Panc1 (cell line): ENCODE measurements around the gene SYNM. TPM values are rescaled to one million over a fixed set of nuclear protein-coding genes. Genes with fewer than 3 reads are reported as not detected.

ENCODE experiments used
- ATAC-seq: fragments of 200-7000 bp; cut with Tn5 transposase; 2 replicates; pipeline ENCODE4 v1.9.1; 2020; ENCODE audit warnings: mild to moderate bottlenecking, moderate library complexity
- BruUV-seq: library from RNA; stranded (reverse); fragments of 400-500 nt; replicated peaks from 2 replicates; lab custom pipeline; 2021; lab: Mats Ljungman, UMichigan
- CTCF ChIA-PET: fragments of 300-600 bp; sonication (Branson Sonifier 250); formaldehyde crosslinking; loops from one replicate; lab custom pipeline; 2022; ENCODE audit warnings: antibody characterized with exemption; lab: Charles Lee
- POLR2A ChIA-PET: fragments of 300-600 bp; sonication (Branson Sonifier 250); formaldehyde crosslinking; loops from one replicate; lab custom pipeline; 2022; ENCODE audit warnings: antibody characterized with exemption; lab: Charles Lee
- DNase-seq: peaks from one replicate; pipeline ENCODE4 v3.0.0-alpha.2; 2010; ENCODE audit warnings: low read depth, low spot score
- H3K27ac ChIP-seq: 2 replicates; pipeline ENCODE4 v1.5.1; 2011; ENCODE audit warnings: mild to moderate bottlenecking, low read length, inconsistent platforms
- H3K27me3 ChIP-seq: fragments of 200-500 bp; sonication (Bioruptor generic); 2 replicates; pipeline ENCODE4 v1.6.0; 2014; ENCODE audit warnings: low read length, inconsistent platforms; ENCODE audit not compliant: control insufficient read depth, insufficient read depth
- H3K36me3 ChIP-seq: fragments of 200-500 bp; sonication (Bioruptor generic); 2 replicates; pipeline ENCODE4 v1.5.1; 2014; ENCODE audit warnings: inconsistent platforms, mild to moderate bottlenecking, low read length, moderate library complexity; ENCODE audit not compliant: control insufficient read depth, insufficient read depth
- H3K4me1 ChIP-seq: 2 replicates; pipeline ENCODE4 v1.5.1; 2011; ENCODE audit warnings: inconsistent platforms, mild to moderate bottlenecking, low read length, moderate library complexity; ENCODE audit not compliant: control insufficient read depth, insufficient read depth
- H3K4me3 ChIP-seq, 2 experiments: 2 replicates each; pipeline ENCODE4 v1.5.1; 2011 to 2012; ENCODE audit warnings: low read depth in 2 of 2, low read length in 2 of 2, mild to moderate bottlenecking in 2 of 2, inconsistent platforms in 1 of 2, moderate library complexity in 1 of 2
- H3K9me3 ChIP-seq: fragments of 200-500 bp; sonication (Bioruptor generic); 2 replicates; pipeline ENCODE4 v1.5.1; 2014; ENCODE audit warnings: low read depth, mild to moderate bottlenecking, inconsistent platforms, low read length, moderate library complexity; ENCODE audit not compliant: control insufficient read depth, insufficient read depth
- CTCF ChIP-seq: fragments of 450-650 bp; IDR thresholded peaks from 2 replicates; pipeline ENCODE4 v1.5.1; 2017; ENCODE audit warnings: mild to moderate bottlenecking
- POLR2AphosphoS5 ChIP-seq: IDR thresholded peaks from 2 replicates; pipeline ENCODE4 v1.6.1; 2012; ENCODE audit warnings: mild to moderate bottlenecking, low read depth, low read length, moderate library complexity
- SIN3A ChIP-seq: IDR thresholded peaks from 2 replicates; pipeline ENCODE4 v1.6.1; 2012; ENCODE audit warnings: low read depth, mild to moderate bottlenecking, low read length, moderate library complexity, borderline replicate concordance; ENCODE audit not compliant: insufficient read depth
- TCF7L2 ChIP-seq: IDR thresholded peaks from 2 replicates; pipeline ENCODE4 v1.6.1; 2011; ENCODE audit warnings: mild to moderate bottlenecking, low read depth, low read length, inconsistent platforms
- in situ Hi-C: cut with HindIII; loops from 2 replicates; pipeline ENCODE4 v1.10.0; 2016; ENCODE audit warnings: low sequenced_read_pairs, low pct_unique_long_range_greater_than_20kb
- intact Hi-C: fragments of 100-400 bp; cut with micrococcal nuclease; formaldehyde crosslinking; loops from one replicate; pipeline ENCODE4 v1.10.0; 2022; ENCODE audit not compliant: unreplicated experiment
- total RNA-seq: library from RNA; stranded (reverse); gene quantifications from one replicate; pipeline ENCODE4 v1.2.1, GENCODE V29; 2021; ENCODE audit not compliant: unreplicated experiment
- TF ChIP-seq, protein P1 (sequence below), 2 experiments: IDR thresholded peaks; 2 replicates each; pipeline ENCODE4 v1.6.1; 2011 to 2012; ENCODE audit warnings: low read depth in 2 of 2, control low read depth in 1 of 2, low read length in 1 of 2, mild to moderate bottlenecking in 1 of 2, moderate library complexity in 1 of 2; ENCODE audit not compliant: insufficient read depth in 1 of 2

SYNM gene
- total RNA-seq, 1 experiment from 2014 or later: 38.9 TPM

DNA sequence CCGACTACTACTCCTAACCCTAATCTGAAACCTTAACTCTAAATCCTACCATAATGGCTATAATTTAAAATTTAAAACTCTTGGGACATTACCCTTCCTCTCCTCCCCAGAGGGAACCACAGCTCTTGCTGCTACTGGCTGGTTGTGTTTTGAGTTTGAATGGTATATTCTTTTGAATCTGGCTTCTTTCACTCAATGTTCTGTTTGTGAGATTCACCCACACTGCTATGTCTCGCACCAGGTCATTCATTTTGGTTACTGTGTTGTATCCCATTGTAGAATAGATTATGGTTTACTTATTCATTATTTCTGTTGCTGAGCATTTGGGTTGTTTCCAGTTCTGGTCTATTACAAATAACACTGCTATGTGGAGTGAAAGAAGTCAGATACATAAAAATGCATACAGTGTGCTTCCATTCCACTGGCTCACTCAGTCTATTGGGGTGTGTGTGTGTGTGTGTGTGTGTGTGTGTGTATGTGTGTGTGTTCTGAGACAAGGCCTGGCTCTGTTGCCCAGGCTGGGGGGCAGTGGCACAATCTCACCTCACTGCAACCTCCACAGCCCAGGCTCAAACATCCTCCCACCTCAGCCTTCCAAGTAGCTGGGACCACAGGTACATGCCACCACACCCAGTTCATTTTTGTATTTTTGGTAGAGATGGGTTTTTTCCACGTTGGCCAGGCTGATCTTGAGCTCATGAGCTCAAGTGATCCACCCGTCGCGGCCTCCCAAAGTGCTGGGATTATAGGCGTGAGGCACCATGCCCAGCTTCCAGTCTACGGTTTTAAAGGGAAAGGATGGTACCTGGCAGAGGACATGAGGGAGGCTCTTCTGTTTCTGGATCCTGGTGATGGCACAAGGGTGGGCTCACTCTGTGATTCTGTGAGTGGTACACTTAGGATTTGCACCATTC, 19.2 kb upstream of the SYNM start:
- Histone ChIP-seq H3K27ac (no peak overlapping the region), H3K36me3 (no peaks in the 10 kb centered on the region), H3K4me1 (no peaks in the 10 kb centered on the region), H3K9me3 (peaks cover 6% of the 10 kb centered on the region; the same call in 1 of the 2 replicates), H3K27me3 (no peaks in the 10 kb centered on the region), H3K4me3 (no peak overlapping the region)
- intact Hi-C loops: no loop called here
- BruUV-seq: no TSS peak
- DNase-seq (no peak), ATAC-seq (0 out of 2 replicates have a peak, but pooled peaks have one; percentile 34)
- CTCF ChIA-PET: interaction anchor here (1.2 kb wide), 1 partner anchor 9 kb away, joined by 4 read pairs; no protein-coding TSS in a partner anchor
- POLR2A ChIA-PET: interaction anchor here (0.6 kb wide), 1 partner anchor 635 kb away, joined by 3 read pairs; no protein-coding TSS in a partner anchor
- in situ Hi-C loops: no loop called here
- no peak for TF ChIP-seq TCF7L2

- H3K4me1 ChIP-seq: no peaks in the 10 kb centered on the region
- POLR2A ChIA-PET: interaction anchor here (0.6 kb wide), 1 partner anchor 635 kb away, joined by 3 read pairs; no protein-coding TSS in a partner anchor
- DNase-seq: no peak
- BruUV-seq: no TSS peak
- TF ChIP-seq TCF7L2: no peak
- TF ChIP-seq, protein P1, sequence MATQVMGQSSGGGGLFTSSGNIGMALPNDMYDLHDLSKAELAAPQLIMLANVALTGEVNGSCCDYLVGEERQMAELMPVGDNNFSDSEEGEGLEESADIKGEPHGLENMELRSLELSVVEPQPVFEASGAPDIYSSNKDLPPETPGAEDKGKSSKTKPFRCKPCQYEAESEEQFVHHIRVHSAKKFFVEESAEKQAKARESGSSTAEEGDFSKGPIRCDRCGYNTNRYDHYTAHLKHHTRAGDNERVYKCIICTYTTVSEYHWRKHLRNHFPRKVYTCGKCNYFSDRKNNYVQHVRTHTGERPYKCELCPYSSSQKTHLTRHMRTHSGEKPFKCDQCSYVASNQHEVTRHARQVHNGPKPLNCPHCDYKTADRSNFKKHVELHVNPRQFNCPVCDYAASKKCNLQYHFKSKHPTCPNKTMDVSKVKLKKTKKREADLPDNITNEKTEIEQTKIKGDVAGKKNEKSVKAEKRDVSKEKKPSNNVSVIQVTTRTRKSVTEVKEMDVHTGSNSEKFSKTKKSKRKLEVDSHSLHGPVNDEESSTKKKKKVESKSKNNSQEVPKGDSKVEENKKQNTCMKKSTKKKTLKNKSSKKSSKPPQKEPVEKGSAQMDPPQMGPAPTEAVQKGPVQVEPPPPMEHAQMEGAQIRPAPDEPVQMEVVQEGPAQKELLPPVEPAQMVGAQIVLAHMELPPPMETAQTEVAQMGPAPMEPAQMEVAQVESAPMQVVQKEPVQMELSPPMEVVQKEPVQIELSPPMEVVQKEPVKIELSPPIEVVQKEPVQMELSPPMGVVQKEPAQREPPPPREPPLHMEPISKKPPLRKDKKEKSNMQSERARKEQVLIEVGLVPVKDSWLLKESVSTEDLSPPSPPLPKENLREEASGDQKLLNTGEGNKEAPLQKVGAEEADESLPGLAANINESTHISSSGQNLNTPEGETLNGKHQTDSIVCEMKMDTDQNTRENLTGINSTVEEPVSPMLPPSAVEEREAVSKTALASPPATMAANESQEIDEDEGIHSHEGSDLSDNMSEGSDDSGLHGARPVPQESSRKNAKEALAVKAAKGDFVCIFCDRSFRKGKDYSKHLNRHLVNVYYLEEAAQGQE (IDR thresholded peaks at IDR 0.05; ENCODE audit: insufficient read depth in 1 of 2, low read depth in 2 of 2, low read length in 1 of 2): no peak
- H3K27ac ChIP-seq: no peak overlapping the region
- ATAC-seq: no peak
- H3K9me3 ChIP-seq: peaks cover 6% of the 10 kb centered on the region; the same call in 1 of the 2 replicates
- in situ Hi-C loops: no loop called here
- CTCF ChIA-PET: interaction anchor here (1.2 kb wide), 1 partner anchor 10 kb away, joined by 4 read pairs; no protein-coding TSS in a partner anchor
- H3K36me3 ChIP-seq: no peaks in the 10 kb centered on the region
- no peak overlapping the region for H3K4me3 ChIP-seq
- H3K27me3 ChIP-seq: no peaks in the 10 kb centered on the region
- intact Hi-C loops: no loop called here
These were observed 18.6 kb upstream of the SYNM start for GRCh38 chr15:99086327-99086667.

DNA sequence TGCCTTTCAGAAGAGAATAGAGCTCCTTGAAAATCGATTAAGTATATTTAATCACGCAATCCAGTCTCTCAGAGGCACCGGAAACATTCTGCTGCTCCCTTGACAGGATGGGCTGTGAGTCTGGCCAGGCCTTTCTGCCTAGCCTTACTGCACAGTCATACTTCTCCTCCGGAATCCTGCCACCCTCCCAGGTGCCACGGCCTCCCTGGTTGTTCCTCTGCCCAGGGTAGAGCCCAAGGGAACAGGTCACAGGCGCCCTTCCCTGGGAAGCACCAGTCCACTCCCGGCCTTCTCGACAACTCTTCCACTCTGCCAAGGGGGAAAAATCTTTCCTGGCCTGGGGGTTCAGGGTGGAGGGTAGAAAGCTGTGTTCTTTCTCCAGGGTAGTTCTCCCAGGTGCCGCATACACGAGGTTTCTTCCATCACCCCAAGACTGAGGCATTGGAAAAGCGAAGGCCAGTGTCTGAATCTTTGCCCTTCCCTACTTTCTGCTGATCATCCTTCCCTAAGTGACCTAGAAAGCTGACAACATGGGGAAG, 17.4 kb upstream of the SYNM start:
- Histone ChIP-seq H3K4me1 (no peaks in the 10 kb centered on the region), H3K9me3 (peaks cover 4% of the 10 kb centered on the region; the same call in 1 of the 2 replicates), H3K4me3 (no peak overlapping the region), H3K27me3 (no peaks in the 10 kb centered on the region), H3K36me3 (no peaks in the 10 kb centered on the region), H3K27ac (no peak overlapping the region)
- POLR2A ChIA-PET: no interaction called here
- ATAC-seq: no peak; the same call in 1 of the 2 replicates
- no TSS peak for BruUV-seq
- in situ Hi-C loops: no loop called here
- intact Hi-C loops: no loop called here
- CTCF ChIA-PET: interaction anchor here (0.7 kb wide), 1 partner anchor 325 kb away, joined by 3 read pairs; no protein-coding TSS in a partner anchor
- DNase-seq: no peak
- TF ChIP-seq, protein P1 (IDR thresholded peaks at IDR 0.05; ENCODE audit: insufficient read depth in 1 of 2, low read depth in 2 of 2, low read length in 1 of 2): no peak
- TF ChIP-seq SIN3A (no peak), POLR2AphosphoS5 (no peak), CTCF (no peak), TCF7L2 (no peak)
